Heart right ventricle (tissue), 16 donors: ENCODE measurements around the gene ZBTB8OS. TPM values are rescaled to one million over a fixed set of nuclear protein-coding genes. Genes with fewer than 3 reads are reported as not detected.

ENCODE experiments used
- ATAC-seq, 8 donors: fragments of 200-7000 bp; cut with Tn5 transposase; one replicate each; pipeline ENCODE4 v1.9.1; 2020; ENCODE audit warnings: mild to moderate bottlenecking in 8 of 8, moderate library complexity in 8 of 8, moderate number of reproducible peaks in 1 of 8
- DNase-seq, 2 donors: peaks; one replicate each; pipeline ENCODE4 v3.0.0-alpha.2; 2020
- H3K27ac ChIP-seq, 10 donors: fragments of 200-600 bp; sonication (generic) in 2 of 10; one replicate each; pipeline versions ENCODE4 v1.5.0 to v1.8.0; 2020 to 2022; ENCODE audit warnings: mild to moderate bottlenecking in 3 of 10
- H3K27me3 ChIP-seq, 7 donors: fragments of 200-600 bp; one replicate each; pipeline ENCODE4 v1.8.0; 2021 to 2022; ENCODE audit warnings: mild to moderate bottlenecking in 2 of 7
- H3K36me3 ChIP-seq, 9 donors: fragments of 200-600 bp; sonication (generic) in 1 of 9; one replicate each; pipeline versions ENCODE4 v1.5.0 to v1.8.0; 2020 to 2022; ENCODE audit warnings: mild to moderate bottlenecking in 2 of 9
- H3K4me1 ChIP-seq, 9 donors: fragments of 200-600 bp; sonication (generic) in 1 of 9; one replicate each; pipeline versions ENCODE4 v1.5.0 to v1.8.0; 2020 to 2022; ENCODE audit warnings: mild to moderate bottlenecking in 4 of 9
- H3K4me3 ChIP-seq, 10 donors: fragments of 200-600 bp; sonication (generic) in 2 of 10; one replicate each; pipeline versions ENCODE4 v1.5.0 to v1.8.0; 2020 to 2022; ENCODE audit warnings: mild to moderate bottlenecking in 7 of 10, moderate library complexity in 2 of 10
- H3K9me3 ChIP-seq, 11 donors: fragments of 200-600 bp in 10 of 11; sonication (generic) in 2 of 11; one replicate each; pipeline versions ENCODE4 v1.5.0 to v1.8.0; 2013 to 2022; ENCODE audit warnings: mild to moderate bottlenecking in 2 of 11, control low read depth in 1 of 11, moderate library complexity in 1 of 11
- CTCF ChIP-seq, 9 donors: fragments of 200-600 bp; sonication (generic) in 2 of 9; IDR thresholded peaks; one replicate each; pipeline versions ENCODE4 v1.5.0 to v1.8.0; 2021 to 2022; ENCODE audit warnings: antibody characterized with exemption in 9 of 9, mild to moderate bottlenecking in 5 of 9, moderate library complexity in 1 of 9
- WGBS, 2 donors: extraction: QIAGEN DNeasy Blood & Tissue Kit; methylation state at CpG; one replicate each; pipeline ENCODE4 v1.1.7; 2013; ENCODE audit warnings: inconsistent platforms in 1 of 2; 5-methylcytosine and 5-hydroxymethylcytosine counted together
- intact Hi-C, 10 donors: fragments of 100-400 bp; cut with DNase I; formaldehyde crosslinking; loops; one replicate each; pipeline versions ENCODE4 v1.11.1 to v1.14.2; 2022
- polyA plus RNA-seq, 2 donors: library from polyadenylated mRNA; stranded (reverse); fragments of 200-250 nt; gene quantifications; one replicate each; pipeline ENCODE4 v1.2.3, GENCODE V29; 2013
- total RNA-seq, 10 donors: library from RNA; stranded (reverse); fragmentation: NEBNext Ultra II Directional in 3 of 10; extraction: Animal tissue kit (Norgen Biotek cat#: 25700) in 3 of 10; gene quantifications; one replicate each; pipeline versions ENCODE4 v1.2.1 to v1.2.4, GENCODE V29; 2021 to 2023
- donor health status: Arrhythmogenic right ventricular cardiomyopathy.
- donor health status: ischemic (EF 13 %, LVEDD 7.1; RV severe dilation, severe dysfunction).
- donor health status: healthy with polysubstance abuse.
- donor health status: DM: no; HTN: yes; CAD: no.
- donor health status: DM: no; HTN: no; CAD: no.
- donor health status: ischemic (EF 25% LVEDD 6.9; RV normal size, moderate dysfunction).
- donor health status: ischemic (EF 25% LVEDD 5.7; RV mildly dilated, moderate dysfunction).
- donor health status: healthy.
- donor health status: DM: yes; HTN: yes; CAD: no.
- donor health status: Ischemic cardiomyopathy.
- donor health status: ischemic (EF 35%, LVEDD 5.7; RV mildly dilated, moderate dysfunction).
- donor health status: nonischemic (EF 11% LVEDD 7.7; RV severe dilation, severe dysfunction).
- donor health status: DM: yes; HTN: yes; CAD: no.
- donor health status: PGD.
- donor health status: ischemic (EF 29% LVEDD 5.4; RV normal size, mild dysfunction).
- donor health status: nonischemic (EF 23%, LVEDD 6.1; RV moderate dilation, normal function).

Gene ZBTB8OS
- total and polyA plus RNA-seq, 12 donors: 27.5 to 65.0 (median 33.4) TPM

GRCh38 chr1:32652244-32652962, 2.1 kb upstream of the ZBTB8OS start:
- Histone ChIP-seq H3K27ac (peak overlapping the region in 3 of 10 donors; percentile 93 to 99 (median 96)), H3K4me1 (peaks cover 3 to 65% (median 37%) of the 10 kb centered on the region in 9 donors), H3K27me3 (no peaks in the 10 kb centered on the region), H3K36me3 (peaks cover 0 to 54% (median 23%) of the 10 kb centered on the region in 9 donors), H3K9me3 (no peaks in the 10 kb centered on the region), H3K4me3 (peak overlapping the region in 8 of 10 donors; percentile 61 to 95 (median 84))
- TF ChIP-seq CTCF (IDR thresholded peaks at IDR 0.05): no peak
- 92 to 95% methylated on average over 16 of the region's 16 CpGs for WGBS, 2 donors
- intact Hi-C loops: loop anchor here in 1 of 10 donors (5.0 kb wide), 1 partner anchor 50 kb away; the partner anchor contains the start of gene SYNC
- DNase-seq: no peak
- ATAC-seq: no peak

- Histone ChIP-seq H3K36me3 (peaks cover 0 to 46% (median 21%) of the 10 kb centered on the region in 9 donors), H3K27me3 (no peaks in the 10 kb centered on the region), H3K27ac (peak overlapping the region; percentile 61 to 100 (median 96)), H3K4me1 (peaks cover 3 to 65% (median 37%) of the 10 kb centered on the region in 9 donors), H3K9me3 (no peaks in the 10 kb centered on the region), H3K4me3 (peak overlapping the region; percentile 46 to 95 (median 79))
- intact Hi-C loops: loop anchor here in 1 of 10 donors (2.0 to 5.0 kb wide), 2 partner anchors 39 to 51 kb away; partner anchors contain the start of gene SYNC
- no peak for TF ChIP-seq CTCF (IDR thresholded peaks at IDR 0.05)
- WGBS, 2 donors: 1 to 2% methylated on average over 43 of the region's 43 CpGs
- ATAC-seq: peak; percentile 0 to 42 (median 15)
- no peak for DNase-seq
Measured at GRCh38 chr1:32651461-32652073, 1.2 kb upstream of the ZBTB8OS start.

GRCh38 chr1:32650752-32651460, 556 bp upstream of the ZBTB8OS start, which contains the start of gene RBBP4:
RBBP4 (plus strand) TSS chr1:32651208; CDS start chr1:32651307, 99 bp downstream.
- peaks cover 0 to 43% (median 18%) of the 10 kb centered on the region in 9 donors for H3K36me3 ChIP-seq
- intact Hi-C loops: loop anchor here in 1 of 10 donors (2.0 to 5.0 kb wide), 2 partner anchors 38 to 51 kb away; partner anchors contain the start of gene SYNC

More at GRCh38 chr1:32650752-32651460, 556 bp upstream of the ZBTB8OS start, which contains the start of gene RBBP4:
- ATAC-seq (peak; percentile 96 to 98 (median 97)), DNase-seq (peak; percentile 97 to 99)
- Histone ChIP-seq H3K4me3 (peak within 1 kb of the TSS; percentile 61 to 95 (median 79)), H3K27me3 (no peaks in the 10 kb centered on the region), H3K4me1 (peaks cover 3 to 65% (median 37%) of the 10 kb centered on the region in 9 donors), H3K27ac (peak within 1 kb of the TSS; percentile 93 to 100 (median 98)), H3K9me3 (no peaks in the 10 kb centered on the region)
- TF ChIP-seq CTCF (IDR thresholded peaks at IDR 0.05): peak in 2 of 9 donors; percentile 4 to 36
- WGBS, 2 donors: 0 to 1% methylated on average over 67 of the region's 67 CpGs
